Sciatic nerve (tissue), 2 donors: ENCODE measurements around the gene ASTN2. TPM values are rescaled to one million over a fixed set of nuclear protein-coding genes. Genes with fewer than 3 reads are reported as not detected.

Experiments used
- ATAC-seq: fragments of 200-7000 bp; cut with Tn5 transposase; one replicate; pipeline ENCODE4 v1.9.1; 2020; ENCODE audit warnings: mild to moderate bottlenecking, moderate library complexity
- DNase-seq: peaks from one replicate; pipeline ENCODE4 v3.0.0-alpha.2; 2020; ENCODE audit warnings: low spot score
- intact Hi-C: fragments of 100-400 bp; cut with DNase I; formaldehyde crosslinking; loops from one replicate; pipeline ENCODE4 v1.14.2; 2022
- total RNA-seq: library from RNA; stranded (reverse); fragmentation: NEBNext Ultra II Directional; extraction: Animal tissue kit (Norgen Biotek cat#: 25700); gene quantifications from one replicate; pipeline ENCODE4 v1.2.1, GENCODE V29; 2021
- donor health status: DM: no; HTN: no; CAD: no.
- donor health status: DM: no; HTN: no; CAD: no.

The ASTN2 gene
- total RNA-seq, 1 donor from 2014 or later = 19.1 TPM

DNA sequence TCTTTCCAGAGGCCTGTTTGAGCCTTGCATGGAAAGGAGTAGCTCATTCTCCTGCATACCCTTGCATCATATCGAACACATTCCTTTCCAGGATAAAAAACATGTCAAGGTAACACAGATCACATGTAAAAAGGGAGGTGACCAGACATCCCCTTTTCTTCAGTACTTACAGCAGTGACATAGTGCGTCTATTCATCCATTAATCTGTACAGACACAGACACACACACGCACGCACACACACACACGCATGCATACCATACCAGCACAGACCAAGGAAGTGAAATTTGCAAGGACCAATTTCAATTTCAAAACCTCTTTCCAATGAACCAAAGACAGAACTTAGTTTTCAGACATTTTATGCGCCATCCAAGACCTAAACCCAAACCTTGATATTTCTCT, 1005.2 kb downstream of the ASTN2 start:
- ATAC-seq (no peak), DNase-seq (no peak)
- intact Hi-C loops = no loop called here

GRCh38 chr9:116409129-116409528, 1005.7 kb downstream of the ASTN2 start:
- no peak for DNase-seq
- ATAC-seq = no peak
- intact Hi-C loops = no loop called here

GRCh38 chr9:116406469-116406868, 1008.4 kb downstream of the ASTN2 start:
- no peak for ATAC-seq
- intact Hi-C loops = no loop called here
- DNase-seq = no peak

GRCh38 chr9:116405321-116405720, 1009.5 kb downstream of the ASTN2 start:
- intact Hi-C loops = no loop called here
- ATAC-seq (no peak), DNase-seq (no peak)

GRCh38 chr9:116404228-116404627, 1010.6 kb downstream of the ASTN2 start:
- no peak for DNase-seq
- no peak for ATAC-seq
- intact Hi-C loops = no loop called here

DNA sequence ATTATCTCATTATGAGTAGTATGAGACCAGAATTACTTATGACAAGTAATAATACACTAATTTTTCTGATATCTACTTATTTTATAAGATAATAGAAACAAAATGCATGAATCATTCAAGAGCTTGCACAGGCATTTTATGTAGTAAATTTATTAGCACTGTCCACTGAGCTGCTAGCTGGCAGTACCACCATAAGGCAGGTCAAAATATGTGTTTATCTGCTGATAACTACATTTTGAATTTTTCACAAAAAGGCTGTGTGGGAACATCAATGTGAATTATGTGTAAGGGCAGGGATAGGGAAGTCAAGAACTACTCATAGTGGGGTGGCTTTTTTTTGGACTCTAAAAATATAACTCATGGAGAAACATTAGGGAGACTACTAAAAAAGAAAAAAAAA, 1011.7 kb downstream of the ASTN2 start:
- intact Hi-C loops = no loop called here
- DNase-seq (no peak), ATAC-seq (no peak)

GRCh38 chr9:116395699-116396037, 1019.2 kb downstream of the ASTN2 start:
- intact Hi-C loops = no loop called here
- no peak for ATAC-seq
- no peak for DNase-seq

GRCh38 chr9:116394894-116395698, 1019.8 kb downstream of the ASTN2 start:
- ATAC-seq (no peak), DNase-seq (no peak)
- intact Hi-C loops = no loop called here

DNA sequence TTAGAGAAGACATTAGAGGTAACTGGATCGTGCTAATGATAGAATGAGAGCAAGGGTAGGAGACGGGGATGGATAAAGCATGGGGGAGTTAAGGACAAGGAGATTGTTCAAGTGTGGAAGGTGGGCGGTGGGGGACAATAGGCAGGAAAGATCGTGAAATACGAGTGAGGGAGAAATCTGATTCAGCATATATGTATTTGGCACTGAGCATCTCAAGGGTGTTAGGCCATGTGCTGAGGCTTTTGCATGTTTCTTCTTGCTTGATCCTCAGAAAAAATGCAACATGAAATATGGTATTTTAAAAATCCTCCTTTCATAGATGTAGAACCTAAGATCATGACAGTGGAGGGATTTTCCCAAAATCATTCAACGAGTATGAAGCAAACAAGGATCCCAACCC, 1020.8 kb downstream of the ASTN2 start:
- ATAC-seq (no peak), DNase-seq (no peak)
- intact Hi-C loops = no loop called here

DNA sequence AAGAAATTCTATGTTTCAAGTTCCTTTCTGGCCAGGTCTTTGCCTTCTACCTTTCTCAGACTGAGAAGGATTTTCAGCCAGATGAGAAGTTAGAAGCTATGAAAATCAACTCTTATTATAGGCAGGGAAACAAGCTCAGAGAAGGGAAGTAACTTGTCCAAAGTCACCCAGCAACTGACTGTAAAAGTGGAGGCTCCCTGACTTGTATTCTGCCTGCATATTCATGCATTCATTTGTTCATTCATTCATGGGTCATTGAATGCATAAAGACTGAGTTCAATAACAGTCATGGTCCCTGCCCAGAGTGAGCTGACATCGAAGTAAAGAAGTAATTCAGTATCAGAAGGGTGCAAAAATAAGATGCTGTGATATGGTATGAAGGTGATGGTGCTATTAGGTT, 1021.7 kb downstream of the ASTN2 start:
- intact Hi-C loops = no loop called here
- ATAC-seq (no peak), DNase-seq (no peak)

GRCh38 chr9:116391306-116391900, 1023.5 kb downstream of the ASTN2 start:
- intact Hi-C loops = no loop called here
- ATAC-seq = no peak
- no peak for DNase-seq

- ATAC-seq (no peak), DNase-seq (no peak)
- intact Hi-C loops = no loop called here
Observed at GRCh38 chr9:116390303-116391228, 1024.3 kb downstream of the ASTN2 start.

- intact Hi-C loops = no loop called here
- no peak for ATAC-seq
- no peak for DNase-seq
Observed at GRCh38 chr9:116389541-116390302, 1025.1 kb downstream of the ASTN2 start.

- ATAC-seq (no peak), DNase-seq (no peak)
- intact Hi-C loops = no loop called here
Observed at GRCh38 chr9:116387934-116388698, 1026.7 kb downstream of the ASTN2 start.

DNA sequence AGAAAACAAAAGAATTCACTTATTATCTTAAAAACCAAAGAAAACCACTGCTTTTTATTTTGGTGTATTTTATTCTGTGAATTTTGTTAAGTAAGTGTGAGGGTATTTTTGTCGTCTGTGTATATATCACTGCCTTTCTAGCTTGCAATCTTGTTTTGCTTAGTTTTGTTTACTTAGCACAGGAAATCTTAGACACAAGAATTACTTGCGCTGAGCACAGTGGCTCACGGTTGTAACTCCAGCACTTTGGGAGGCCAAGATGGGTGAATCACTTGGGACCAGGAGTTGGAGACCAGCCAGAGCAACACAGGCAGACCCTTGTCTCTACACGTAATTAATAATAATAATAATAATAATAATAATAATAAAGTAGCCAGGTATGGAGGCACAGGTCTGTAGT, 1030.9 kb downstream of the ASTN2 start:
- intact Hi-C loops = loop anchor here (5.0 kb wide), 1 partner anchor 852 kb away; no protein-coding TSS in a partner anchor
- ATAC-seq (no peak), DNase-seq (no peak)

- ATAC-seq (no peak), DNase-seq (no peak)
- intact Hi-C loops = loop anchor here (5.0 kb wide), 1 partner anchor 851 kb away; no protein-coding TSS in a partner anchor
Observed at GRCh38 chr9:116383133-116383532, 1031.7 kb downstream of the ASTN2 start.

DNA sequence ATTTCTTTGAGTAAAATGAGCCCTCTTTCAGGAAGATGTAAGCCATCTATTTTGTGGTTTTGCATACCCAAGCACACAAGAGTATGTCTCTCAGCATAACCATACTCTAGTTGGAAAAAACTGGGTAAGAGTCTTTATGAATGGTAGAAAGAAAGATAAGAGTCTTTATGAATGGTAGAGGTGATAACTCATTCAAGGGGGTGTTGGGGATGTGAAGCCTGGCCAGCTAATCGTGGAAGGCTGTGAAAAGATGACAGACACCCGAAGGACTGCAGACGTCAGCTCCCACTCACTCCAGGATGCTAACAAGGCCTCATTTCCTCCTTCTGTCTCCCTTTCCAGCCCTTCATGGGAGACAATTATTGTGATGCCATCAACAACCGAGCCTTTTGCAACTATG, 1032.8 kb downstream of the ASTN2 start:
- ATAC-seq = no peak
- intact Hi-C loops = loop anchor here (5.0 kb wide), 1 partner anchor 850 kb away; no protein-coding TSS in a partner anchor
- DNase-seq = no peak

- ATAC-seq (peak; percentile 86), DNase-seq (no peak)
- intact Hi-C loops = loop anchor here (5.0 kb wide), 1 partner anchor 849 kb away; no protein-coding TSS in a partner anchor
Observed at GRCh38 chr9:116381350-116381749, 1033.5 kb downstream of the ASTN2 start.
